ENCODE data around the gene FURIN.
A peak's percentile ranks its signal among the peaks of the same experiment; 100 is the strongest.

FURIN gene

GRCh38 chr15:90872486-90873184, 4.2 kb downstream of the FURIN start (continued):
- TF ChIP-seq TSHZ1 (tag by site-specific recombination; IDR thresholded peaks at IDR 0.05; ENCODE audit: borderline replicate concordance) (no peak), ZSCAN23 (tag by site-specific recombination; IDR thresholded peaks at IDR 0.05) (no peak), ZNF138 (tag by site-specific recombination; IDR thresholded peaks at IDR 0.05; ENCODE audit: borderline replicate concordance) (no peak), ZNF169 (tag by site-specific recombination; IDR thresholded peaks at IDR 0.05) (no peak), SP7 (tag by site-specific recombination; IDR thresholded peaks at IDR 0.05) (peak; percentile 13; the same call in 1 of the 2 replicates), ZNF521 (tag by site-specific recombination; IDR thresholded peaks at IDR 0.05) (no peak), ZNF114 (tag by site-specific recombination; IDR thresholded peaks at IDR 0.05) (no peak), ZFP41 (tag by site-specific recombination; IDR thresholded peaks at IDR 0.05; ENCODE audit: borderline replicate concordance) (no peak), ZNF624 (tag by site-specific recombination; IDR thresholded peaks at IDR 0.05) (no peak), SALL2 (tag by site-specific recombination; IDR thresholded peaks at IDR 0.05; ENCODE audit: borderline replicate concordance) (no peak), GLIS1 (tag by site-specific recombination; IDR thresholded peaks at IDR 0.05) (peak; percentile 98), ZFP37 (tag by site-specific recombination; IDR thresholded peaks at IDR 0.05) (no peak), ZNF76 (tag by site-specific recombination; IDR thresholded peaks at IDR 0.05; ENCODE audit: borderline replicate concordance, low read depth) (no peak), ZNF394 (tag by site-specific recombination; IDR thresholded peaks at IDR 0.05; ENCODE audit: borderline replicate concordance) (no peak), WT1 (tag by site-specific recombination; IDR thresholded peaks at IDR 0.05) (0 out of 2 replicates have a peak, but pooled peaks have one; percentile 28), ZEB2 (tag by site-specific recombination; IDR thresholded peaks at IDR 0.05) (0 out of 2 replicates have a peak, but pooled peaks have one; percentile 16), HOXC10 (CRISPR knock-in tag; IDR thresholded peaks at IDR 0.05) (0 out of 2 replicates have a peak, but pooled peaks have one; percentile 35), ZNF266 (tag by site-specific recombination; IDR thresholded peaks at IDR 0.05; ENCODE audit: low read depth) (no peak), ZNF776 (tag by site-specific recombination; IDR thresholded peaks at IDR 0.05; ENCODE audit: borderline replicate concordance) (no peak), ZNF571 (tag by site-specific recombination; IDR thresholded peaks at IDR 0.05) (no peak), GLI2 (tag by site-specific recombination; IDR thresholded peaks at IDR 0.05; ENCODE audit: borderline replicate concordance, low read depth) (no peak), ZNF426 (tag by site-specific recombination; IDR thresholded peaks at IDR 0.05) (no peak), ZNF26 (tag by site-specific recombination; IDR thresholded peaks at IDR 0.05) (no peak)
- TF ChIP-seq, protein P1, sequence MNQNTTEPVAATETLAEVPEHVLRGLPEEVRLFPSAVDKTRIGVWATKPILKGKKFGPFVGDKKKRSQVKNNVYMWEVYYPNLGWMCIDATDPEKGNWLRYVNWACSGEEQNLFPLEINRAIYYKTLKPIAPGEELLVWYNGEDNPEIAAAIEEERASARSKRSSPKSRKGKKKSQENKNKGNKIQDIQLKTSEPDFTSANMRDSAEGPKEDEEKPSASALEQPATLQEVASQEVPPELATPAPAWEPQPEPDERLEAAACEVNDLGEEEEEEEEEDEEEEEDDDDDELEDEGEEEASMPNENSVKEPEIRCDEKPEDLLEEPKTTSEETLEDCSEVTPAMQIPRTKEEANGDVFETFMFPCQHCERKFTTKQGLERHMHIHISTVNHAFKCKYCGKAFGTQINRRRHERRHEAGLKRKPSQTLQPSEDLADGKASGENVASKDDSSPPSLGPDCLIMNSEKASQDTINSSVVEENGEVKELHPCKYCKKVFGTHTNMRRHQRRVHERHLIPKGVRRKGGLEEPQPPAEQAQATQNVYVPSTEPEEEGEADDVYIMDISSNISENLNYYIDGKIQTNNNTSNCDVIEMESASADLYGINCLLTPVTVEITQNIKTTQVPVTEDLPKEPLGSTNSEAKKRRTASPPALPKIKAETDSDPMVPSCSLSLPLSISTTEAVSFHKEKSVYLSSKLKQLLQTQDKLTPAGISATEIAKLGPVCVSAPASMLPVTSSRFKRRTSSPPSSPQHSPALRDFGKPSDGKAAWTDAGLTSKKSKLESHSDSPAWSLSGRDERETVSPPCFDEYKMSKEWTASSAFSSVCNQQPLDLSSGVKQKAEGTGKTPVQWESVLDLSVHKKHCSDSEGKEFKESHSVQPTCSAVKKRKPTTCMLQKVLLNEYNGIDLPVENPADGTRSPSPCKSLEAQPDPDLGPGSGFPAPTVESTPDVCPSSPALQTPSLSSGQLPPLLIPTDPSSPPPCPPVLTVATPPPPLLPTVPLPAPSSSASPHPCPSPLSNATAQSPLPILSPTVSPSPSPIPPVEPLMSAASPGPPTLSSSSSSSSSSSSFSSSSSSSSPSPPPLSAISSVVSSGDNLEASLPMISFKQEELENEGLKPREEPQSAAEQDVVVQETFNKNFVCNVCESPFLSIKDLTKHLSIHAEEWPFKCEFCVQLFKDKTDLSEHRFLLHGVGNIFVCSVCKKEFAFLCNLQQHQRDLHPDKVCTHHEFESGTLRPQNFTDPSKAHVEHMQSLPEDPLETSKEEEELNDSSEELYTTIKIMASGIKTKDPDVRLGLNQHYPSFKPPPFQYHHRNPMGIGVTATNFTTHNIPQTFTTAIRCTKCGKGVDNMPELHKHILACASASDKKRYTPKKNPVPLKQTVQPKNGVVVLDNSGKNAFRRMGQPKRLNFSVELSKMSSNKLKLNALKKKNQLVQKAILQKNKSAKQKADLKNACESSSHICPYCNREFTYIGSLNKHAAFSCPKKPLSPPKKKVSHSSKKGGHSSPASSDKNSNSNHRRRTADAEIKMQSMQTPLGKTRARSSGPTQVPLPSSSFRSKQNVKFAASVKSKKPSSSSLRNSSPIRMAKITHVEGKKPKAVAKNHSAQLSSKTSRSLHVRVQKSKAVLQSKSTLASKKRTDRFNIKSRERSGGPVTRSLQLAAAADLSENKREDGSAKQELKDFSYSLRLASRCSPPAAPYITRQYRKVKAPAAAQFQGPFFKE (tag by site-specific recombination; IDR thresholded peaks at IDR 0.05; ENCODE audit: borderline replicate concordance), result no peak
- TF ChIP-seq, protein P2, sequence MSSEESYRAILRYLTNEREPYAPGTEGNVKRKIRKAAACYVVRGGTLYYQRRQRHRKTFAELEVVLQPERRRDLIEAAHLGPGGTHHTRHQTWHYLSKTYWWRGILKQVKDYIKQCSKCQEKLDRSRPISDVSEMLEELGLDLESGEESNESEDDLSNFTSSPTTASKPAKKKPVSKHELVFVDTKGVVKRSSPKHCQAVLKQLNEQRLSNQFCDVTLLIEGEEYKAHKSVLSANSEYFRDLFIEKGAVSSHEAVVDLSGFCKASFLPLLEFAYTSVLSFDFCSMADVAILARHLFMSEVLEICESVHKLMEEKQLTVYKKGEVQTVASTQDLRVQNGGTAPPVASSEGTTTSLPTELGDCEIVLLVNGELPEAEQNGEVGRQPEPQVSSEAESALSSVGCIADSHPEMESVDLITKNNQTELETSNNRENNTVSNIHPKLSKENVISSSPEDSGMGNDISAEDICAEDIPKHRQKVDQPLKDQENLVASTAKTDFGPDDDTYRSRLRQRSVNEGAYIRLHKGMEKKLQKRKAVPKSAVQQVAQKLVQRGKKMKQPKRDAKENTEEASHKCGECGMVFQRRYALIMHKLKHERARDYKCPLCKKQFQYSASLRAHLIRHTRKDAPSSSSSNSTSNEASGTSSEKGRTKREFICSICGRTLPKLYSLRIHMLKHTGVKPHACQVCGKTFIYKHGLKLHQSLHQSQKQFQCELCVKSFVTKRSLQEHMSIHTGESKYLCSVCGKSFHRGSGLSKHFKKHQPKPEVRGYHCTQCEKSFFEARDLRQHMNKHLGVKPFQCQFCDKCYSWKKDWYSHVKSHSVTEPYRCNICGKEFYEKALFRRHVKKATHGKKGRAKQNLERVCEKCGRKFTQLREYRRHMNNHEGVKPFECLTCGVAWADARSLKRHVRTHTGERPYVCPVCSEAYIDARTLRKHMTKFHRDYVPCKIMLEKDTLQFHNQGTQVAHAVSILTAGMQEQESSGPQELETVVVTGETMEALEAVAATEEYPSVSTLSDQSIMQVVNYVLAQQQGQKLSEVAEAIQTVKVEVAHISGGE (tag by site-specific recombination; conservative IDR thresholded peaks at IDR 0.05; ENCODE audit: low read depth), result no peak

Measured in HEK293 (cell line).